GM18868 (cell line): Measurements from ENCODE around the gene PDE10A.

Source experiments
- ATAC-seq: cut with Tn5 transposase; IDR thresholded peaks from one replicate; pipeline ENCODE4 v1.9.1; 2021; ENCODE audit warnings: mild to moderate bottlenecking, moderate library complexity; ENCODE audit not compliant: unreplicated experiment

PDE10A gene

DNA sequence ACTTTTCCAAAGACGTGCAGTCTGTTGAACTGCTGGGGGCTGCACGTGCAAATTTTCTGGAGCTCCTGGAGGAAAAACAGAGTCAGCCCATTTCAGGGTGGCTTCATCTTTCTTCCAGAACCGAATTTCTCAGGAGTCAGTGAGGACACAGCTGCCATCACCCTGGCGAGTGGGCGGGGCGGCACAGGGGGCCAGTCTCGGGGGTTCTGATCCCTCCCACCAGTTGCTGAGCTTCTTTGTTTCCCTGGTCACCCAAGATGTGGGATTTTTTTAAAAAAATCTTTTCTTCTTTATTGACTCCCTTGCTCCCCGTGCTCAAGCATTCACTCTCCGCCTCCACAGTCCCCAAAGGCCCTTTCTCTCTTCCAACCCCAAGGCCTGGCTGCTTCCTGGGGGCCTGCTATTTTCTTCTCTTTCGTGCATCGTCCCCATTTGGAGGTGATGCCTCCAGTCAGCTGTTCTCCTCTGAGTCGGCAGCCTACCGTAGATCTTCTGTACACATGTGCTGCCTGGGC, 362.6 kb downstream of the PDE10A start:
- ATAC-seq = no peak

DNA sequence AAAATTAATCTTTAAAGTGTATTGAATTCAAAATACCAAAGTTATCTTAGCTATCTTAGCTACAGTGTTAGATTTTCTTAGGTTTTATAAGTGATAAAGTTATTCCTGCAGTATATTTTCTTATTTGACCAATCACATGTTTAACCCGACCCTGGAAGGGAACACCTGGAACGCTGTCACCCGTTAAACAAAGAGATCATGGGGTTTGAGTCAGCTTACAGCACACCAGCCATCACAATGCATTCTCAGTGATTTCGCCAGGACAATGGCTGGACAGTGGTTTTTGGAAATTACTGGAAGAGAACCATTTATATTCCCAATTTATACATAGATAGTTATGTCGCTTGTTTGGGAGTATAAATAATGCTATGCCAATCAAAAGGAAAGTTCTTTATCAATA, 364.2 kb downstream of the PDE10A start:
- ATAC-seq = no peak

GRCh38 chr6:165298402-165298801, 364.6 kb downstream of the PDE10A start:
- no peak for ATAC-seq

- ATAC-seq = no peak
These were observed 370.4 kb downstream of the PDE10A start for GRCh38 chr6:165292657-165293056.
